ENCODE data around the gene TOMT.
A peak's percentile ranks its signal among the peaks of the same experiment; 100 is the strongest.

TOMT gene

GRCh38 chr11:72105888-72106287 is at the start of gene TOMT:
TSS of gene TOMT (plus strand) at chr11:72105924. CDS start at chr11:72105952, 28 bp downstream.
- no peak for DNase-seq

- DNase-seq, result no peak
Observed at GRCh38 chr11:72058416-72059034, 47.2 kb upstream of the TOMT start.

GRCh38 chr11:72061739-72062396 is 43.9 kb upstream of the TOMT start:
- DNase-seq, result no peak

GRCh38 chr11:72066855-72067254 is 38.9 kb upstream of the TOMT start:
- peak; percentile 11 for DNase-seq

- DNase-seq, result no peak
Observed at GRCh38 chr11:72067266-72067665, 38.5 kb upstream of the TOMT start.

GRCh38 chr11:72067676-72068075 is 38.0 kb upstream of the TOMT start:
- DNase-seq, result no peak

GRCh38 chr11:72069200-72069599 is 36.5 kb upstream of the TOMT start:
- DNase-seq, result no peak

- DNase-seq, result peak; percentile 54
Observed at GRCh38 chr11:72069787-72070251, 35.9 kb upstream of the TOMT start.

GRCh38 chr11:72070491-72070890 is 35.2 kb upstream of the TOMT start:
- no peak for DNase-seq

- no peak for DNase-seq
Observed at GRCh38 chr11:72072348-72072747, 33.4 kb upstream of the TOMT start.

- no peak for DNase-seq
Observed at GRCh38 chr11:72075109-72075508, 30.6 kb upstream of the TOMT start.

- DNase-seq, result no peak
Observed at GRCh38 chr11:72075756-72076155, 30.0 kb upstream of the TOMT start.

GRCh38 chr11:72078477-72078876 is 27.2 kb upstream of the TOMT start:
- no peak for DNase-seq

GRCh38 chr11:72079819-72080325 is 25.9 kb upstream of the TOMT start:
- no peak for DNase-seq

- peak; percentile 99 for DNase-seq
Observed at GRCh38 chr11:72080326-72081183, 25.2 kb upstream of the TOMT start, which contains the start of the genes LRRC51 and NUMA1. TSS of gene LRRC51 (plus strand) at chr11:72080850. CDS start at chr11:72089084, 8,234 bp downstream. TSS of gene NUMA1 (minus strand) at chr11:72080542. CDS start at chr11:72035943, 44,599 bp downstream.

- no peak for DNase-seq
Observed at GRCh38 chr11:72081184-72081644, 24.5 kb upstream of the TOMT start.

GRCh38 chr11:72081821-72082453 is 23.8 kb upstream of the TOMT start:
- DNase-seq, result no peak

GRCh38 chr11:72083414-72083813 is 22.3 kb upstream of the TOMT start:
- no peak for DNase-seq

- no peak for DNase-seq
Observed at GRCh38 chr11:72084076-72084475, 21.6 kb upstream of the TOMT start.

GRCh38 chr11:72084965-72085364 is 20.8 kb upstream of the TOMT start:
- DNase-seq, result no peak

- peak; percentile 23 for DNase-seq
Observed at GRCh38 chr11:72085621-72086351, 19.9 kb upstream of the TOMT start.
